SK-MEL-5 (cell line): Measurements from ENCODE around the gene FRMD8. TPM values are rescaled to one million over a fixed set of nuclear protein-coding genes. Genes with fewer than 3 reads are reported as not detected.

Experiments used
- DNase-seq: peaks from one replicate; pipeline ENCODE4 v3.0.0-alpha.2; 2016; ENCODE audit warnings: low read depth, low spot score
- in situ Hi-C: cut with HindIII; loops from 2 replicates; pipeline ENCODE4 v1.10.0; 2016; ENCODE audit warnings: low sequenced_read_pairs, high pct_unique_total_duplicates, low pct_unique_long_range_greater_than_20kb
- small RNA-seq, 2 experiments: library from RNA; depleted of rRNA; stranded (forward); fragments of <200 nt; gene quantifications; one replicate each; pipeline ENCODE3, GENCODE V24; 2014
- total RNA-seq: library from RNA; depleted of rRNA; stranded (reverse); fragments of >200 nt; shearing (Covaris generic); gene quantifications from 2 replicates; pipeline ENCODE4 v1.2.3, GENCODE V29; 2014; rRNA removed

Gene FRMD8
- total RNA-seq, 1 experiment from 2014 or later = 37.5 TPM

- in situ Hi-C loops = no loop called here
- no peak for DNase-seq
Measured at GRCh38 chr11:65454696-65455456, 68.4 kb downstream of the FRMD8 start.

DNA sequence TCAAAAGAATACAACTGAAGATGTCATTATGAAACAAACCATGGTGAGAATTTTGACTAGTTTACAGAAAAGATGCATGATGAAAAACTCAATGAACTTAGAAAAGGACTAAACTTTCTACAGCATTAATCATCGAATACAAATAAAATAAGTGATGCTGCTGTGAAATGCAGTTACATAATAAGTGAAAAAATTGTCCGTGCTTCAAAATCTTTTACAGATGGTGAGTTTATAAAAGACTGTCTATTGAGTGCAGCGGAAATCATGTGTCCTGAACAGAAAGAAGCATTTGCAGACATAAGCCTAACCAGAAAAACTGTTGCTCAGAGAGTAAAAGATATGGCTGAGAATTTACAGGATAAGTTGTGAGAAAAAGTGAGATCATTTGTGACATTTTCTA lies 70.0 kb downstream of the FRMD8 start:
- in situ Hi-C loops = no loop called here
- no peak for DNase-seq

DNA sequence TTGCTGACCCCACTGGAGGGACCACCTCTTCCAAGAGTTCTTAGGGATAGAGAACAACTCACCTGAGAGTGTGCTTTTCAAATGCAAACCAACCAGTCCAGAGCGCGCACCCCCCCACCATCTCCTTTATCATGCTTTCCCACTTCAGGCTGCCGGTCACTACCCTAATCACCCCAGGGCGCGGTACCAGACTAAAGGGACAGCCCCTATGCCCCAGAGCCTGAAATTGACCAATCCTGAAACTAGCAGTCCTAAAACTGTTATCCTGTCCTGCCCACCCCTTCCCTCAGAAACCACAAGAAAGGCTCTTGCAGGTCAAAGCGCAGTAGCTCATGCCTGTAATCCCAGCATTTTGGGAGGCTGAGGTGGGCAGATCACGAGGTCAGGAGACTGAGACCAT lies 73.1 kb downstream of the FRMD8 start:
- in situ Hi-C loops = no loop called here
- no peak for DNase-seq

Small RNAs within 50 kb of the gene (small RNA-seq; reads per million reads assigned to genes)
- gene RF01684 = 0 reads per million in 2 experiments

Other genes with a start within 250 kb of the FRMD8 start
- gene SPDYC, start 216.4 kb upstream of the FRMD8 start, total RNA-seq = not detected in 2 replicates
- 40.5 and 54.5 TPM in 2 replicates for gene CAPN1, start 204.7 kb upstream of the FRMD8 start, total RNA-seq
- gene POLA2, start 124.7 kb upstream of the FRMD8 start, total RNA-seq = 5.1 and 19.5 TPM in 2 replicates
- 0.42 and 1.2 TPM in 2 replicates for gene CDC42EP2, start 71.8 kb upstream of the FRMD8 start, total RNA-seq
- 21.6 and 22.9 TPM in 2 replicates for gene DPF2, start 52.8 kb upstream of the FRMD8 start, total RNA-seq
- gene TIGD3, start 31.9 kb upstream of the FRMD8 start, total RNA-seq = 0.88 and 1.0 TPM in 2 replicates
- gene SLC25A45, start 4.0 kb upstream of the FRMD8 start, total RNA-seq = 3.4 and 4.6 TPM in 2 replicates
- 13.3 and 17.2 TPM in 2 replicates for gene NEAT1, start 36.2 kb downstream of the FRMD8 start, total RNA-seq
- 1,469 and 1,846 TPM in 2 replicates for gene MALAT1, start 112.4 kb downstream of the FRMD8 start, total RNA-seq
- 57.8 and 64.9 TPM in 2 replicates for gene SCYL1, start 138.4 kb downstream of the FRMD8 start, total RNA-seq
- 1.8 and 2.0 TPM in 2 replicates for gene LTBP3, start 171.7 kb downstream of the FRMD8 start, total RNA-seq
- gene ZNRD2, start 183.8 kb downstream of the FRMD8 start, total RNA-seq = 26.5 and 32.4 TPM in 2 replicates
- 12.2 and 13.2 TPM in 2 replicates for gene FAM89B, start 185.9 kb downstream of the FRMD8 start, total RNA-seq
- 14.3 and 15.6 TPM in 2 replicates for gene EHBP1L1, start 189.4 kb downstream of the FRMD8 start, total RNA-seq
- gene KCNK7, start 209.2 kb downstream of the FRMD8 start, total RNA-seq = not detected in 2 replicates
- 19.3 and 23.4 TPM in 2 replicates for gene MAP3K11, start 227.6 kb downstream of the FRMD8 start, total RNA-seq
- gene PCNX3, start 229.1 kb downstream of the FRMD8 start, total RNA-seq = 10.4 and 11.3 TPM in 2 replicates